Measurements from ENCODE around the gene SEC22C. TPM values are rescaled to one million over a fixed set of nuclear protein-coding genes. Genes with fewer than 3 reads are reported as not detected.

Gene SEC22C
- polyA plus RNA-seq, 3 donors = 15.3 to 28.4 (median 27.4) TPM

GRCh38 chr3:42529468-42529867 lies 52.3 kb downstream of the SEC22C start:
- WGBS (ENCODE audit: insufficient coverage) = 0% methylated on average over 2 of the region's 2 CpGs
- Mint-ChIP-seq H3K4me1 (peaks cover 99% of the 10 kb centered on the region), H3K9me3 (peaks cover 0 to 7% (median 0%) of the 10 kb centered on the region in 7 donors), H3K4me3 (peak overlapping the region; percentile 53 to 85), H3K36me3 (peaks cover 36 to 62% of the 10 kb centered on the region in 2 donors), H3K27ac (peak overlapping the region; percentile 82 to 94 (median 87)), H3K27me3 (ENCODE audit: low read depth in 3 of 3) (peaks cover 0 to 4% (median 3%) of the 10 kb centered on the region in 3 donors)
- H2AFZ ChIP-seq (ENCODE audit: insufficient read depth, low read depth, low read length, poor library complexity, severe bottlenecking) = peak overlapping the region; percentile 52
- H3K79me2 ChIP-seq (ENCODE audit: insufficient read depth, low read length) = no peaks in the 10 kb centered on the region
- no peak for TF ChIP-seq CTCF (IDR thresholded peaks at IDR 0.05)
- no peaks in the 10 kb centered on the region for H4K20me1 ChIP-seq (ENCODE audit: insufficient read depth, low read length)
- H3K9me3 ChIP-seq (replicated peaks in 1 of 2; ENCODE audit: control insufficient read depth in 1 of 2, insufficient read depth in 1 of 2, low read length in 2 of 2) = no peaks in the 10 kb centered on the region
- H3K36me3 ChIP-seq (replicated peaks in 1 of 2; ENCODE audit: control insufficient read depth in 1 of 2, insufficient read depth in 2 of 2, low read length in 2 of 2) = peaks cover 13 to 25% of the 10 kb centered on the region in 2 donors
- H3K4me3 ChIP-seq (replicated peaks in 1 of 3; ENCODE audit: low read depth in 2 of 3, low read length in 3 of 3) = peak overlapping the region; percentile 6 to 62 (median 17)
- H3K27me3 ChIP-seq (ENCODE audit: control insufficient read depth in 2 of 2, insufficient read depth in 2 of 2, low read length in 2 of 2) = no peaks in the 10 kb centered on the region
- peak overlapping the region; percentile 75 for H3K4me2 ChIP-seq (replicated peaks; ENCODE audit: extremely low read depth, low read length, poor library complexity, severe bottlenecking)
- H3K4me1 ChIP-seq (ENCODE audit: control insufficient read depth in 1 of 2, insufficient read depth in 2 of 2, low read length in 2 of 2) = peaks cover 87 to 93% of the 10 kb centered on the region in 2 donors
- peak overlapping the region; percentile 71 to 89 for H3K27ac ChIP-seq (ENCODE audit: low read depth in 1 of 2, low read length in 2 of 2)
- intact Hi-C loops (cut with micrococcal nuclease) = no loop called here
- peak; percentile 25 to 71 (median 51) for DNase-seq
- no peak overlapping the region for H3K9ac ChIP-seq (ENCODE audit: insufficient read depth, low read length, poor library complexity, severe bottlenecking)

- intact Hi-C loops (cut with micrococcal nuclease) = no loop called here
- Mint-ChIP-seq H3K4me3 (no peak overlapping the region), H3K9me3 (peaks cover 0 to 9% (median 0%) of the 10 kb centered on the region in 7 donors), H3K4me1 (peaks cover 97% of the 10 kb centered on the region), H3K27ac (peak overlapping the region; percentile 53 to 89 (median 81)), H3K27me3 (ENCODE audit: low read depth in 3 of 3) (peaks cover 0 to 3% (median 2%) of the 10 kb centered on the region in 3 donors), H3K36me3 (peaks cover 37 to 60% of the 10 kb centered on the region in 2 donors)
- Histone ChIP-seq H3K9me3 (replicated peaks in 1 of 2; ENCODE audit: control insufficient read depth in 1 of 2, insufficient read depth in 1 of 2, low read length in 2 of 2) (no peaks in the 10 kb centered on the region), H3K79me2 (ENCODE audit: insufficient read depth, low read length) (no peaks in the 10 kb centered on the region), H3K27me3 (ENCODE audit: control insufficient read depth in 2 of 2, insufficient read depth in 2 of 2, low read length in 2 of 2) (no peaks in the 10 kb centered on the region), H2AFZ (ENCODE audit: insufficient read depth, low read depth, low read length, poor library complexity, severe bottlenecking) (no peak overlapping the region), H3K4me1 (ENCODE audit: control insufficient read depth in 1 of 2, insufficient read depth in 2 of 2, low read length in 2 of 2) (peaks cover 91 to 96% of the 10 kb centered on the region in 2 donors), H3K9ac (ENCODE audit: insufficient read depth, low read length, poor library complexity, severe bottlenecking) (peak overlapping the region; percentile 40), H3K27ac (ENCODE audit: low read depth in 1 of 2, low read length in 2 of 2) (peak overlapping the region; percentile 13 to 76), H3K4me2 (replicated peaks; ENCODE audit: extremely low read depth, low read length, poor library complexity, severe bottlenecking) (no peak overlapping the region), H4K20me1 (ENCODE audit: insufficient read depth, low read length) (no peaks in the 10 kb centered on the region), H3K36me3 (replicated peaks in 1 of 2; ENCODE audit: control insufficient read depth in 1 of 2, insufficient read depth in 2 of 2, low read length in 2 of 2) (peaks cover 14 to 30% of the 10 kb centered on the region in 2 donors), H3K4me3 (replicated peaks in 1 of 3; ENCODE audit: low read depth in 2 of 3, low read length in 3 of 3) (no peak overlapping the region)
- TF ChIP-seq CTCF (IDR thresholded peaks at IDR 0.05) = no peak
- no peak for DNase-seq
- 80% methylated on average over 9 of the region's 11 CpGs for WGBS (ENCODE audit: insufficient coverage)
Observed at GRCh38 chr3:42527368-42527917, 54.3 kb downstream of the SEC22C start.
